Type B pancreatic cell (in vitro differentiated cells): ENCODE data around the gene RPL13. TPM values are rescaled to one million over a fixed set of nuclear protein-coding genes. Genes with fewer than 3 reads are reported as not detected.

ENCODE experiments used
- DNase-seq: peaks from one replicate; pipeline ENCODE4 v3.0.0; 2021; ENCODE audit warnings: mixed read lengths; ENCODE audit not compliant: unreplicated experiment; ENCODE audit errors: extremely low spot score
- H3K27ac Mint-ChIP-seq: 2 replicates; pipeline ENCODE4 v1.8.0; 2021; ENCODE audit warnings: mild to moderate bottlenecking, mixed read lengths
- H3K27me3 Mint-ChIP-seq: 2 replicates; pipeline ENCODE4 v1.8.0; 2021; ENCODE audit warnings: mixed read lengths
- H3K36me3 Mint-ChIP-seq: 2 replicates; pipeline ENCODE4 v1.8.0; 2021; ENCODE audit warnings: mixed read lengths
- H3K4me1 Mint-ChIP-seq: one replicate; pipeline ENCODE4 v1.8.0; 2021; ENCODE audit warnings: mixed read lengths; ENCODE audit not compliant: unreplicated experiment
- H3K4me3 Mint-ChIP-seq: 2 replicates; pipeline ENCODE4 v1.8.0; 2021; ENCODE audit warnings: mild to moderate bottlenecking, mixed read lengths
- H3K9me3 Mint-ChIP-seq: 2 replicates; pipeline ENCODE4 v1.8.0; 2021; ENCODE audit warnings: mixed read lengths
- total RNA-seq: library from RNA; stranded (reverse); gene quantifications from 2 replicates; pipeline ENCODE4 v1.2.1, GENCODE V29; 2021; ENCODE audit warnings: low replicate concordance
- TF ChIP-seq, protein P1 (sequence below): fragments of 200-600 bp; sonication (generic); conservative IDR thresholded peaks from 2 replicates; pipeline ENCODE4 v1.5.0; 2021; ENCODE audit warnings: antibody characterized with exemption, mild to moderate bottlenecking

Gene RPL13
- total RNA-seq, 1 donor from 2014 or later = 2,557 TPM

DNA sequence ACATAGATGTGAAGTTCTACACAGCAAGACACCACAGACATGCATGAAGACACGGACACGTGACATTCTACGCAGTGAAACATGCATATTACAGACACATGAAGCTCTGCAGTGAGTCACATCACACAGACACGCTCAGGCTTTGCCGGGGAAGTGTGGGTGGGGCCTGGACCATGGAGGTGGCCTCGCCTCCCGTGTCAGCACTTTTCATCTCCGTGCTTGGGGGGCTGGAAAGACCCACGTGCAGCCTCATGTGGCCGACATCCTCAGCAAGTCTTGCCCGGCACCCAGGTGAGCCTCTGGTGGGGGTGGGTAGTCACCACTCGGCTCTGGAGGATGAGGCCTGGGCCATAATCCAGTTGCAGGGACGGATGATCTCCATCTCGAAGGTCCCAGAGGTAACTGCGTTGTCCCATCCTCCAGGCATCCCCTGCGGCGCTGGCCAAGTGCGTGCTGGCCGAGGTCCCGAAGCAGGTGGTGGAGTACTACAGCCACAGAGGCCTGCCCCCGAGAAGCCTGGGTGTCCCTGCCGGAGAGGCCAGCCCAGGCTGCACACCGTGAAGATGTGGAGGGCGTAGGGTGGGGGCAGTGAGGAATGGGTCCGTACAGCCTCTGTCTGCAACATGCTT, 35.7 kb downstream of the RPL13 start:
- no peak for DNase-seq
- no peak overlapping the region for H3K4me3 Mint-ChIP-seq
- H3K27me3 Mint-ChIP-seq = no peaks in the 10 kb centered on the region
- no peak overlapping the region for H3K27ac Mint-ChIP-seq
- no peaks in the 10 kb centered on the region for H3K36me3 Mint-ChIP-seq
- H3K4me1 Mint-ChIP-seq = no peaks in the 10 kb centered on the region
- TF ChIP-seq, protein P1, sequence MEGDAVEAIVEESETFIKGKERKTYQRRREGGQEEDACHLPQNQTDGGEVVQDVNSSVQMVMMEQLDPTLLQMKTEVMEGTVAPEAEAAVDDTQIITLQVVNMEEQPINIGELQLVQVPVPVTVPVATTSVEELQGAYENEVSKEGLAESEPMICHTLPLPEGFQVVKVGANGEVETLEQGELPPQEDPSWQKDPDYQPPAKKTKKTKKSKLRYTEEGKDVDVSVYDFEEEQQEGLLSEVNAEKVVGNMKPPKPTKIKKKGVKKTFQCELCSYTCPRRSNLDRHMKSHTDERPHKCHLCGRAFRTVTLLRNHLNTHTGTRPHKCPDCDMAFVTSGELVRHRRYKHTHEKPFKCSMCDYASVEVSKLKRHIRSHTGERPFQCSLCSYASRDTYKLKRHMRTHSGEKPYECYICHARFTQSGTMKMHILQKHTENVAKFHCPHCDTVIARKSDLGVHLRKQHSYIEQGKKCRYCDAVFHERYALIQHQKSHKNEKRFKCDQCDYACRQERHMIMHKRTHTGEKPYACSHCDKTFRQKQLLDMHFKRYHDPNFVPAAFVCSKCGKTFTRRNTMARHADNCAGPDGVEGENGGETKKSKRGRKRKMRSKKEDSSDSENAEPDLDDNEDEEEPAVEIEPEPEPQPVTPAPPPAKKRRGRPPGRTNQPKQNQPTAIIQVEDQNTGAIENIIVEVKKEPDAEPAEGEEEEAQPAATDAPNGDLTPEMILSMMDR = no peak
- no peaks in the 10 kb centered on the region for H3K9me3 Mint-ChIP-seq

GRCh38 chr16:89596957-89597649, 36.6 kb downstream of the RPL13 start:
- H3K27me3 Mint-ChIP-seq = no peaks in the 10 kb centered on the region
- no peak overlapping the region for H3K4me3 Mint-ChIP-seq
- no peaks in the 10 kb centered on the region for H3K9me3 Mint-ChIP-seq

GRCh38 chr16:89598199-89598598, 37.7 kb downstream of the RPL13 start:
- Mint-ChIP-seq H3K4me3 (no peak overlapping the region), H3K36me3 (no peaks in the 10 kb centered on the region), H3K27ac (no peak overlapping the region), H3K4me1 (peaks cover 5% of the 10 kb centered on the region), H3K27me3 (peaks cover 4% of the 10 kb centered on the region), H3K9me3 (no peaks in the 10 kb centered on the region)
- DNase-seq = no peak
- TF ChIP-seq, protein P1 = no peak

More at GRCh38 chr16:89596957-89597649, 36.6 kb downstream of the RPL13 start:
- DNase-seq = no peak
- H3K4me1 Mint-ChIP-seq = no peaks in the 10 kb centered on the region
- TF ChIP-seq, protein P1 = no peak
- H3K36me3 Mint-ChIP-seq = no peaks in the 10 kb centered on the region
- no peak overlapping the region for H3K27ac Mint-ChIP-seq

- TF ChIP-seq, protein P1 = peak; percentile 48
- Mint-ChIP-seq H3K27me3 (peaks cover 4% of the 10 kb centered on the region), H3K4me1 (peaks cover 5% of the 10 kb centered on the region), H3K9me3 (no peaks in the 10 kb centered on the region), H3K36me3 (no peaks in the 10 kb centered on the region), H3K27ac (no peak overlapping the region), H3K4me3 (no peak overlapping the region)
- no peak for DNase-seq
Observed at GRCh38 chr16:89599451-89599858, 39.0 kb downstream of the RPL13 start.

GRCh38 chr16:89599902-89600301, 39.4 kb downstream of the RPL13 start:
- TF ChIP-seq, protein P1 = no peak
- H3K4me3 Mint-ChIP-seq = no peak overlapping the region
- peaks cover 4% of the 10 kb centered on the region for H3K27me3 Mint-ChIP-seq
- H3K27ac Mint-ChIP-seq = no peak overlapping the region
- DNase-seq = no peak
- H3K36me3 Mint-ChIP-seq = no peaks in the 10 kb centered on the region
- H3K4me1 Mint-ChIP-seq = peaks cover 5% of the 10 kb centered on the region
- no peaks in the 10 kb centered on the region for H3K9me3 Mint-ChIP-seq
